Body of pancreas (tissue), 4 donors: Measurements from ENCODE around the gene CACNA1G. TPM values are rescaled to one million over a fixed set of nuclear protein-coding genes. Genes with fewer than 3 reads are reported as not detected.

Source experiments
- ATAC-seq: fragments of 150-250 bp; one replicate; pipeline ENCODE4 v1.9.1; 2016
- DNase-seq, 4 donors: peaks; one replicate each; pipeline ENCODE4 v3.0.0-alpha.2; 2019
- H3K27ac ChIP-seq, 4 donors: fragments of 200-600 bp; sonication (generic); 1 replicate in 3 of 4; 2 replicates in 1 of 4; pipeline versions ENCODE4 v1.5.1 to v1.6.1; 2016 to 2019; ENCODE audit warnings: mild to moderate bottlenecking in 1 of 4, mixed read lengths in 1 of 4, moderate library complexity in 1 of 4
- H3K27me3 ChIP-seq, 2 donors: fragments of 200-600 bp; sonication (generic); one replicate each; pipeline ENCODE4 v1.6.0; 2016; ENCODE audit warnings: mild to moderate bottlenecking in 1 of 2
- H3K36me3 ChIP-seq, 2 donors: fragments of 200-600 bp; sonication (generic); replicated peaks in 1 of 2; 2 replicates each; pipeline ENCODE4 v1.5.1; 2016; ENCODE audit warnings: low read depth in 2 of 2; ENCODE audit not compliant: insufficient read depth in 1 of 2
- H3K4me1 ChIP-seq: fragments of 200-600 bp; sonication (generic); one replicate; pipeline ENCODE4 v1.6.0; 2016
- H3K4me3 ChIP-seq, 2 donors: fragments of 200-600 bp; sonication (generic); 1 replicate in 1 of 2; 2 replicates in 1 of 2; pipeline ENCODE4 v1.5.1; 2016 to 2019
- H3K9me3 ChIP-seq, 3 donors: fragments of 200-600 bp; sonication (generic); 1 replicate in 2 of 3; 2 replicates in 1 of 3; pipeline ENCODE4 v1.5.1; 2016
- POLR2A ChIP-seq, 3 donors: fragments of 450-650 bp; IDR thresholded peaks; one replicate each; pipeline ENCODE4 v1.6.1; 2016; ENCODE audit warnings: antibody characterized with exemption in 3 of 3, mild to moderate bottlenecking in 2 of 3
- WGBS, 2 donors: methylation state at CpG; one replicate each; pipeline ENCODE4 v1.1.5; 2017; 5-methylcytosine and 5-hydroxymethylcytosine counted together
- intact Hi-C: fragments of 100-400 bp; cut with DNase I; formaldehyde crosslinking; loops from one replicate; pipeline ENCODE4 v1.15.1; 2023
- total RNA-seq, 2 donors: library from RNA; depleted of rRNA; stranded (reverse); fragments of >200 nt; gene quantifications; one replicate each; pipeline ENCODE4 v1.1.0, GENCODE V29; 2016
- TF ChIP-seq, protein P1 (sequence below), 7 experiments: fragments of 450-650 bp in 4 of 7; fragments of 200-600 bp in 3 of 7; sonication (generic) in 3 of 7; IDR thresholded peaks; one replicate each; pipeline ENCODE4 v1.5.1; 2016 to 2019; ENCODE audit warnings: antibody characterized with exemption in 7 of 7

Gene CACNA1G
- total RNA-seq, 2 donors from 2014 or later: 0.26 to 0.33 TPM

DNA sequence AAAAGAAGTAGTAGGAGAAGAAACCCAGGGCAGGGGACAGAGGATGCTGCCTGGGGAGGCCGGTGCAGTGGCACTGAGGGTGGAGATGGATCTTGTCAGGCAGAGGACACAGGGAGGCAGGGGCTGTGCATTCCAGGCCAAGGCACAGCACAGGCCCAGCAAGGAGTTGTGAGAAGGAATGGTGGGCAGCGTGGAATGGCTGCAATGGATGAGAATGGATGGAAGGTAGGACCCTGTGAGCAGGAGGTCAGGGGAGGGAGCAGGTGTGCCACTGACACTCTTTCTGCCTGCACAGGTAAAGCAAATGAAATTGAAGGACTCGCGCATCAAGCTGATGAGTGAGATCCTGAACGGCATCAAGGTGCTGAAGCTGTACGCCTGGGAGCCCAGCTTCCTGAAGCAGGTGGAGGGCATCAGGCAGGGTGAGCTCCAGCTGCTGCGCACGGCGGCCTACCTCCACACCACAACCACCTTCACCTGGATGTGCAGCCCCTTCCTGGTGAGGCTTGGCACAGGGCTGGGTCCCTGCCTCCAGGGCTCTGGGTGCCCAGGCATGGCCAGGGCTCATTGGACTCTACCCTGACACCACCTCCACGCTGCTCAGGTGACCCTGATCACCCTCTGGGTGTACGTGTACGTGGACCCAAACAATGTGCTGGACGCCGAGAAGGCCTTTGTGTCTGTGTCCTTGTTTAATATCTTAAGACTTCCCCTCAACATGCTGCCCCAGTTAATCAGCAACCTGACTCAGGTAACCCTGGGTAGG lies 106.9 kb downstream of the CACNA1G start:
- intact Hi-C loops: no loop called here
- H3K36me3 ChIP-seq: no peaks in the 10 kb centered on the region
- peaks cover 19% of the 10 kb centered on the region for H3K4me1 ChIP-seq
- H3K4me3 ChIP-seq: no peak overlapping the region
- WGBS, 2 donors: 90 to 93% methylated on average over 11 to 14 of the region's 14 CpGs
- no peak for TF ChIP-seq POLR2A (IDR thresholded peaks at IDR 0.05)
- TF ChIP-seq, protein P1, sequence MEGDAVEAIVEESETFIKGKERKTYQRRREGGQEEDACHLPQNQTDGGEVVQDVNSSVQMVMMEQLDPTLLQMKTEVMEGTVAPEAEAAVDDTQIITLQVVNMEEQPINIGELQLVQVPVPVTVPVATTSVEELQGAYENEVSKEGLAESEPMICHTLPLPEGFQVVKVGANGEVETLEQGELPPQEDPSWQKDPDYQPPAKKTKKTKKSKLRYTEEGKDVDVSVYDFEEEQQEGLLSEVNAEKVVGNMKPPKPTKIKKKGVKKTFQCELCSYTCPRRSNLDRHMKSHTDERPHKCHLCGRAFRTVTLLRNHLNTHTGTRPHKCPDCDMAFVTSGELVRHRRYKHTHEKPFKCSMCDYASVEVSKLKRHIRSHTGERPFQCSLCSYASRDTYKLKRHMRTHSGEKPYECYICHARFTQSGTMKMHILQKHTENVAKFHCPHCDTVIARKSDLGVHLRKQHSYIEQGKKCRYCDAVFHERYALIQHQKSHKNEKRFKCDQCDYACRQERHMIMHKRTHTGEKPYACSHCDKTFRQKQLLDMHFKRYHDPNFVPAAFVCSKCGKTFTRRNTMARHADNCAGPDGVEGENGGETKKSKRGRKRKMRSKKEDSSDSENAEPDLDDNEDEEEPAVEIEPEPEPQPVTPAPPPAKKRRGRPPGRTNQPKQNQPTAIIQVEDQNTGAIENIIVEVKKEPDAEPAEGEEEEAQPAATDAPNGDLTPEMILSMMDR (IDR thresholded peaks at IDR 0.05): no peak
- H3K27ac ChIP-seq: peak overlapping the region in 1 of 4 donors; percentile 30
- no peaks in the 10 kb centered on the region for H3K9me3 ChIP-seq
- DNase-seq: no peak
- H3K27me3 ChIP-seq: no peaks in the 10 kb centered on the region
- no peak for ATAC-seq

GRCh38 chr17:50668025-50668837 lies 107.7 kb downstream of the CACNA1G start:
- no peak for ATAC-seq
- WGBS, 2 donors: 60 to 63% methylated on average over 7 to 8 of the region's 8 CpGs

DNA sequence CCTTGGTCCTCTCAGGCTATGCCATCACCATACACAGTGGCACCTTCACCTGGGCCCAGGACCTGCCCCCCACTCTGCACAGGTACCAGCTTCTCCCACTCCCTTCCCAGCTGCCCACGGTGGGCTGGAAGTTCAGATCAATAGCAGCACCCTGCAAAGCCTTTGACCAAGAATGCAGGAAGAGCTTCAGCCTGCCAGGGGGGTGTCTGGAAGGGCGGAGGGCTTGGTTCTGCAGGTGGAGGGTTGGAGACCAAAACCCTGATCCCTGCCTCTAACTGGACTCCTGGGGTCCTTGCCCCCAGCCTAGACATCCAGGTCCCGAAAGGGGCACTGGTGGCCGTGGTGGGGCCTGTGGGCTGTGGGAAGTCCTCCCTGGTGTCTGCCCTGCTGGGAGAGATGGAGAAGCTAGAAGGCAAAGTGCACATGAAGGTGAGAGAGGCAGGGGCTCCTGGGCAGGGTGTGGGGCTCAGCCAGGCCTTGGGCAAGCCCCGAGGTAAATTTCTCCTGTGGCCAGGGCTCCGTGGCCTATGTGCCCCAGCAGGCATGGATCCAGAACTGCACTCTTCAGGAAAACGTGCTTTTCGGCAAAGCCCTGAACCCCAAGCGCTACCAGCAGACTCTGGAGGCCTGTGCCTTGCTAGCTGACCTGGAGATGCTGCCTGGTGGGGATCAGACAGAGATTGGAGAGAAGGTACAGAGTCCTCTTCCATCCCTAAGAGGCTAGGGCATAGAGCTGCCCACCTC lies 108.5 kb downstream of the CACNA1G start:
- DNase-seq: no peak
- no peak overlapping the region for H3K4me3 ChIP-seq
- intact Hi-C loops: no loop called here
- TF ChIP-seq, protein P1 (IDR thresholded peaks at IDR 0.05): no peak
- TF ChIP-seq POLR2A (IDR thresholded peaks at IDR 0.05): no peak
- peak overlapping the region in 2 of 4 donors; percentile 13 to 30 for H3K27ac ChIP-seq
- no peak for ATAC-seq
- no peaks in the 10 kb centered on the region for H3K27me3 ChIP-seq
- 38 to 82% methylated on average over 1 to 7 of the region's 9 CpGs for WGBS, 2 donors
- no peaks in the 10 kb centered on the region for H3K36me3 ChIP-seq
- H3K4me1 ChIP-seq: peaks cover 23% of the 10 kb centered on the region
- no peaks in the 10 kb centered on the region for H3K9me3 ChIP-seq

More at GRCh38 chr17:50668025-50668837, 107.7 kb downstream of the CACNA1G start:
- Histone ChIP-seq H3K27ac (peak overlapping the region in 2 of 4 donors; percentile 13 to 30), H3K36me3 (no peaks in the 10 kb centered on the region), H3K4me1 (peaks cover 23% of the 10 kb centered on the region), H3K4me3 (no peak overlapping the region), H3K27me3 (no peaks in the 10 kb centered on the region), H3K9me3 (no peaks in the 10 kb centered on the region)
- TF ChIP-seq, protein P1 (IDR thresholded peaks at IDR 0.05): no peak
- no peak for TF ChIP-seq POLR2A (IDR thresholded peaks at IDR 0.05)
- intact Hi-C loops: no loop called here
- no peak for DNase-seq

- peaks cover 0 to 2% of the 10 kb centered on the region in 2 donors for H3K36me3 ChIP-seq
- H3K9me3 ChIP-seq: no peaks in the 10 kb centered on the region
- intact Hi-C loops: no loop called here
- WGBS, 2 donors: 88 to 98% methylated on average over 5 of the region's 5 CpGs
- ATAC-seq (no peak), DNase-seq (peak in 1 of 4 donors; percentile 2)
- H3K4me3 ChIP-seq: no peak overlapping the region
- TF ChIP-seq POLR2A (IDR thresholded peaks at IDR 0.05): no peak
- no peaks in the 10 kb centered on the region for H3K27me3 ChIP-seq
- H3K27ac ChIP-seq: peak overlapping the region in 1 of 4 donors; percentile 4
- peaks cover 38% of the 10 kb centered on the region for H3K4me1 ChIP-seq
Measured at GRCh38 chr17:50672071-50672470, 111.6 kb downstream of the CACNA1G start.
